ENCODE measurements around the gene HS1BP3.

- TF ChIP-seq CTCF (IDR thresholded peaks at IDR 0.05; ENCODE audit: low read depth, low read length, poor library complexity, severe bottlenecking), result peak; percentile 37
- TF ChIP-seq EZH2phosphoT487 (IDR thresholded peaks at IDR 0.05; ENCODE audit: borderline replicate concordance, low read length), result peak; percentile 87
These were observed 15.6 kb upstream of the HS1BP3 start, which contains the start of gene GDF7 for GRCh38 chr2:20666304-20667150.

Measured in DOHH2 (cell line).